K562 (cell line): ENCODE results near the gene F2RL1. TPM values are rescaled to one million over a fixed set of nuclear protein-coding genes. Genes with fewer than 3 reads are reported as not detected.

ENCODE experiments used
- BCL6 ChIP-seq: fragments of 250-450 bp; sonication (Bioruptor Pico); IDR thresholded peaks from 2 replicates; pipeline ENCODE4 v1.4.0; 2020
- BDP1 ChIP-seq: IDR thresholded peaks from 3 replicates; pipeline ENCODE4 v1.6.1; 2011; ENCODE audit not compliant: insufficient read length, insufficient read depth
- BHLHE40 ChIP-seq: IDR thresholded peaks from 2 replicates; pipeline ENCODE4 v1.6.1; 2011; ENCODE audit warnings: low read length, improper control_type of control experiment
- CEBPG ChIP-seq, 3 experiments: fragments of 200-800 bp in 1 of 3; sonication (Bioruptor generic) in 1 of 3; sonication (generic) in 1 of 3; formaldehyde crosslinking in 1 of 3; IDR thresholded peaks in 2 of 3; conservative IDR thresholded peaks in 1 of 3; 2 replicates each; pipeline versions ENCODE4 v1.6.1 to v1.8.0; 2016 to 2022; ENCODE audit warnings: missing compliant biosample characterization in 2 of 3, missing genetic modification characterization in 2 of 3, mild to moderate bottlenecking in 1 of 3, missing genetic modification reagents in 1 of 3
- CHCHD3 ChIP-seq: fragments of 250-450 bp; sonication (Bioruptor Pico); IDR thresholded peaks from 2 replicates; pipeline ENCODE4 v2.1.2; 2022; ENCODE audit warnings: mild to moderate bottlenecking
- DDX20 ChIP-seq: fragments of 450-650 bp; IDR thresholded peaks from 2 replicates; pipeline ENCODE4 v1.6.1; 2016; ENCODE audit warnings: missing genetic modification characterization, low read depth, mild to moderate bottlenecking, missing compliant biosample characterization, moderate library complexity
- EP300 ChIP-seq: IDR thresholded peaks from 2 replicates; pipeline ENCODE4 v1.6.1; 2012; ENCODE audit warnings: low read length, improper control_type of control experiment
- HEY1 ChIP-seq: fragments of 250-450 bp; sonication (Bioruptor Pico); IDR thresholded peaks from 2 replicates; pipeline ENCODE4 v1.5.0; 2020; ENCODE audit warnings: mild to moderate bottlenecking, moderate library complexity, borderline replicate concordance
- HSF4 ChIP-seq: fragments of 250-450 bp; sonication (Bioruptor Pico); IDR thresholded peaks from 2 replicates; pipeline ENCODE4 v2.1.2; 2022; ENCODE audit warnings: mild to moderate bottlenecking, moderate library complexity, borderline replicate concordance
- KLF13 ChIP-seq: fragments of 450-650 bp; IDR thresholded peaks from 2 replicates; pipeline ENCODE4 v1.6.1; 2016; ENCODE audit warnings: missing genetic modification characterization, low read depth, mild to moderate bottlenecking, missing compliant biosample characterization, moderate library complexity, borderline replicate concordance
- KLF16 ChIP-seq: IDR thresholded peaks from 2 replicates; pipeline ENCODE4 v1.6.1; 2016; ENCODE audit warnings: antibody characterized with exemption
- NFIX ChIP-seq: fragments of 250-450 bp; sonication (Bioruptor Pico); IDR thresholded peaks from 2 replicates; pipeline ENCODE4 v1.4.0; 2020; ENCODE audit warnings: low read depth, mild to moderate bottlenecking, moderate library complexity
- RNF2 ChIP-seq: sonication (generic); IDR thresholded peaks from 2 replicates; pipeline ENCODE4 v1.6.1; 2016
- ZNF174 ChIP-seq: fragments of 250-450 bp; sonication (Bioruptor Pico); IDR thresholded peaks from 2 replicates; pipeline ENCODE4 v1.4.0; 2020; ENCODE audit warnings: mild to moderate bottlenecking
- ZNF449 ChIP-seq: fragments of 250-450 bp; sonication (Bioruptor Pico); IDR thresholded peaks from 2 replicates; pipeline ENCODE4 v1.8.0; 2022; ENCODE audit warnings: moderate library complexity, mild to moderate bottlenecking, inconsistent platforms
- ZNF507 ChIP-seq: conservative IDR thresholded peaks from 2 replicates; pipeline ENCODE4 v1.6.1; 2017; ENCODE audit warnings: missing genetic modification characterization, missing compliant biosample characterization
- ZNF584 ChIP-seq: fragments of 200-800 bp; sonication (Bioruptor generic); IDR thresholded peaks from 2 replicates; pipeline ENCODE4 v1.6.1; 2016; ENCODE audit warnings: low read depth, mild to moderate bottlenecking, missing genetic modification characterization, missing compliant biosample characterization
- ZNF699 ChIP-seq: fragments of 250-450 bp; sonication (Bioruptor Pico); IDR thresholded peaks from 2 replicates; pipeline ENCODE4 v1.8.0; 2021; ENCODE audit warnings: mild to moderate bottlenecking, moderate library complexity; ENCODE audit not compliant: insufficient replicate concordance
- polyA plus RNA-seq, 8 experiments: library from polyadenylated mRNA; depleted of rRNA in 4 of 8; stranded (reverse) in 5 of 8; unstranded in 3 of 8; fragments of >200 nt; fragmentation: Nextera tagmentation in 2 of 8; fragmentation: Illumina TruSeq in 1 of 8; extraction: Ambion mirVana in 2 of 8; extraction: Trizol in 1 of 8; gene quantifications; 2 replicates each; pipeline versions ENCODE4 v1.2.1 to v1.2.3, GENCODE V29; 2011 to 2014; ENCODE audit warnings: inconsistent platforms in 1 of 8, missing spikeins in 1 of 8
- total RNA-seq, 7 experiments: library from RNA; depleted of rRNA in 6 of 7; stranded (reverse); fragments of >200 nt in 6 of 7; fragmentation: Illumina TruSeq in 2 of 7; extraction: Trizol in 2 of 7; gene quantifications; 2 replicates each; pipeline versions ENCODE4 v1.2.1 to v1.2.3, GENCODE V29; 2011 to 2021; ENCODE audit warnings: low replicate concordance in 1 of 7
- TF ChIP-seq, protein P1 (sequence below): fragments of 450-650 bp; IDR thresholded peaks from 2 replicates; pipeline ENCODE4 v1.6.1; 2018; ENCODE audit not compliant: partially characterized antibody
- TF ChIP-seq, protein P2 (sequence below): sonication (generic); formaldehyde crosslinking; IDR thresholded peaks from 2 replicates; pipeline ENCODE4 v1.8.0; 2023; ENCODE audit warnings: mild to moderate bottlenecking, missing genetic modification reagents

Gene F2RL1
- total and polyA plus RNA-seq, 9 of the 15 experiments (the other 6 are each of a cell fraction or from before 2014, with no cell fraction given): 0.03 to 0.50 (median 0.27) TPM; not detected in 6

DNA sequence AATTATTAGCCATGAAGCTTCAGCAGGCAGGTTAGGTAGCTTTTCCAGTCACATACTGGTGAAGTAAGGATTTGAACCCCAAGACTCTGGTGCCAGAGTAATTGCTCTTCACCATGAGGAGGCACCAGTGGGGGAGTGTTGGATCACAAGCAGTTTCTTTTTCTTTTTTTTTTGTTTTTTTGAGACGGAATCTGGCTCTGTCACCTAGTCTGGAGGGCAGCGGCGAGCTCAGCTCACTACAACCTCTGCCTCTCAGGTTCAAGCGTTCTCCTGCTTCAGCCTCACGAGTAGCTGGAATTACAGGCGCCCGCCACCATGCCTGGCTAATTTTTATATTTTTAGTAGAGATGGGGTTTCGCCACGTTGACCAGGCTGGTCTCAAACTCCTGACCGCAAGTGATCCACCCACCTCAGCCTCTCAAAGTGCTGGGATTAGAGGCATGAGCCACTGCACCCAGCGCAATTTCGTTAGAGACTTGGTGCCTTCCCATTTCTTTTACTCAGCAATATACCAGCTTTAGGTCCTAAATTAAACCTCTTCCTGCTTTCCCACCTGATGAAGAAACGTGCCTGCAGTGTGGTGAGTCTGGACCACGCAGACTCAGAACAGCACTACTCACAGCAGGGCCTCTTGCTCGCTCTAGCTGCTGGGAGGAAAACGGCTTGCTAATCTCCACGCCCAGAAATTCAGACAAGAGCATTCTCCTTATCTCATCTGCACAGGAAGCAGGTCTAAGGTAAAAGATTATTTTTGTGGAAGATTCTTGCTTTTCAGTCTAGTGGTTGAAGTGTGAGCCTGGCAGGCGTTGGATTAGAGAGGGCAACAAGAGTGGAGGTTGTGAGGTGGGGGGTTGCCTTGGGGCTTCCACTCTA is 30.8 kb downstream of the F2RL1 start, which contains the start of gene S100Z (continued):
- TF ChIP-seq, protein P1, sequence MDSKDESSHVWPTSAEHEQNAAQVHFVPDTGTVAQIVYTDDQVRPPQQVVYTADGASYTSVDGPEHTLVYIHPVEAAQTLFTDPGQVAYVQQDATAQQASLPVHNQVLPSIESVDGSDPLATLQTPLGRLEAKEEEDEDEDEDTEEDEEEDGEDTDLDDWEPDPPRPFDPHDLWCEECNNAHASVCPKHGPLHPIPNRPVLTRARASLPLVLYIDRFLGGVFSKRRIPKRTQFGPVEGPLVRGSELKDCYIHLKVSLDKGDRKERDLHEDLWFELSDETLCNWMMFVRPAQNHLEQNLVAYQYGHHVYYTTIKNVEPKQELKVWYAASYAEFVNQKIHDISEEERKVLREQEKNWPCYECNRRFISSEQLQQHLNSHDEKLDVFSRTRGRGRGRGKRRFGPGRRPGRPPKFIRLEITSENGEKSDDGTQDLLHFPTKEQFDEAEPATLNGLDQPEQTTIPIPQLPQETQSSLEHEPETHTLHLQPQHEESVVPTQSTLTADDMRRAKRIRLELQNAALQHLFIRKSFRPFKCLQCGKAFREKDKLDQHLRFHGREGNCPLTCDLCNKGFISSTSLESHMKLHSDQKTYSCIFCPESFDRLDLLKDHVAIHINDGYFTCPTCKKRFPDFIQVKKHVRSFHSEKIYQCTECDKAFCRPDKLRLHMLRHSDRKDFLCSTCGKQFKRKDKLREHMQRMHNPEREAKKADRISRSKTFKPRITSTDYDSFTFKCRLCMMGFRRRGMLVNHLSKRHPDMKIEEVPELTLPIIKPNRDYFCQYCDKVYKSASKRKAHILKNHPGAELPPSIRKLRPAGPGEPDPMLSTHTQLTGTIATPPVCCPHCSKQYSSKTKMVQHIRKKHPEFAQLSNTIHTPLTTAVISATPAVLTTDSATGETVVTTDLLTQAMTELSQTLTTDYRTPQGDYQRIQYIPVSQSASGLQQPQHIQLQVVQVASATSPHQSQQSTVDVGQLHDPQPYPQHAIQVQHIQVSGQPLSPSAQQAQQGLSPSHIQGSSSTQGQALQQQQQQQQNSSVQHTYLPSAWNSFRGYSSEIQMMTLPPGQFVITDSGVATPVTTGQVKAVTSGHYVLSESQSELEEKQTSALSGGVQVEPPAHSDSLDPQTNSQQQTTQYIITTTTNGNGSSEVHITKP: no peak
- TF ChIP-seq EP300 (peak; percentile 97), ZNF584 (CRISPR knock-in tag) (no peak), CHCHD3 (CRISPR knock-in tag) (no peak), ZNF507 (tag) (no peak), NFIX (CRISPR knock-in tag) (no peak), BHLHE40 (peak; percentile 94), RNF2 (peak; percentile 88), KLF13 (tag) (no peak), HEY1 (no peak), DDX20 (tag) (no peak), HSF4 (no peak), BDP1 (no peak), ZNF449 (CRISPR knock-in tag) (no peak), ZNF699 (CRISPR knock-in tag) (no peak), CEBPG (CRISPR knock-in tag; IDR thresholded peaks at IDR 0.05) (no peak), CEBPG (tag; conservative IDR thresholded peaks at IDR 0.05 in 1 of 2, IDR thresholded peaks at IDR 0.05 in 1 of 2) (no peak), BCL6 (CRISPR knock-in tag) (no peak), ZNF174 (CRISPR knock-in tag) (no peak), KLF16 (peak; percentile 96)
- TF ChIP-seq, protein P2, sequence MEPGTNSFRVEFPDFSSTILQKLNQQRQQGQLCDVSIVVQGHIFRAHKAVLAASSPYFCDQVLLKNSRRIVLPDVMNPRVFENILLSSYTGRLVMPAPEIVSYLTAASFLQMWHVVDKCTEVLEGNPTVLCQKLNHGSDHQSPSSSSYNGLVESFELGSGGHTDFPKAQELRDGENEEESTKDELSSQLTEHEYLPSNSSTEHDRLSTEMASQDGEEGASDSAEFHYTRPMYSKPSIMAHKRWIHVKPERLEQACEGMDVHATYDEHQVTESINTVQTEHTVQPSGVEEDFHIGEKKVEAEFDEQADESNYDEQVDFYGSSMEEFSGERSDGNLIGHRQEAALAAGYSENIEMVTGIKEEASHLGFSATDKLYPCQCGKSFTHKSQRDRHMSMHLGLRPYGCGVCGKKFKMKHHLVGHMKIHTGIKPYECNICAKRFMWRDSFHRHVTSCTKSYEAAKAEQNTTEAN (CRISPR knock-in tag): no peak
